ENCODE results near the gene COIL.
A peak's percentile ranks its signal among the peaks of the same experiment; 100 is the strongest.

COIL gene

GRCh38 chr17:56933868-56934267 lies 27.0 kb downstream of the COIL start:
- DNase-seq = no peak

- no peak for DNase-seq
These were observed 27.6 kb downstream of the COIL start for GRCh38 chr17:56933151-56933745.

DNA sequence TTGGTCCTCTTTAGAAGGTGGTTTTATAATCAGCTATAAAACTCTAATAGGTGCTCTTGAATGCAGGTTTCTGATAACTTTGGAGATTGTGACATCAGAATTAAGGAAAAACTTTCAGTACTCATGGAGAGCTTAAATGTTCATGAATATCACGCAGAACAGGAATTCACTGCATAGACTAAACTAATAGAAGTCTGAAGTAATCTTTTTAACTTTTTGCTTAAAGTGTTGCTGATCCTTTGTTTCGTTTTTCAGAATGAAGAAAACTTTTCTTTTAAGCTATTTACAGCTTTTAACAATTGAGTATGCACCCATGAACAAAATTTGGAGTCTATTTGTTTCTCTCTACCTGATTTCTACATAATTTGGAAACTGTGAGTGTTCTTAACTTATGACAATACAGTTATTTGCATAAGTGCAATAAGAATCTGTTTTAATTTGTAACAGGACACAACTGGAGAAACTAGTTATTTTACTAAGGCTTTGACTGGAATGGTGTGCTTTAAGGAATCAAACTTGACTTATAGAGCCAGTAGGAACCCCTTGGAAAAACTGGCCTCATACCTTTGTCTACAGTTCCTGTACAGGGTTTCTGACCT lies 30.0 kb downstream of the COIL start:
- DNase-seq = no peak

DNA sequence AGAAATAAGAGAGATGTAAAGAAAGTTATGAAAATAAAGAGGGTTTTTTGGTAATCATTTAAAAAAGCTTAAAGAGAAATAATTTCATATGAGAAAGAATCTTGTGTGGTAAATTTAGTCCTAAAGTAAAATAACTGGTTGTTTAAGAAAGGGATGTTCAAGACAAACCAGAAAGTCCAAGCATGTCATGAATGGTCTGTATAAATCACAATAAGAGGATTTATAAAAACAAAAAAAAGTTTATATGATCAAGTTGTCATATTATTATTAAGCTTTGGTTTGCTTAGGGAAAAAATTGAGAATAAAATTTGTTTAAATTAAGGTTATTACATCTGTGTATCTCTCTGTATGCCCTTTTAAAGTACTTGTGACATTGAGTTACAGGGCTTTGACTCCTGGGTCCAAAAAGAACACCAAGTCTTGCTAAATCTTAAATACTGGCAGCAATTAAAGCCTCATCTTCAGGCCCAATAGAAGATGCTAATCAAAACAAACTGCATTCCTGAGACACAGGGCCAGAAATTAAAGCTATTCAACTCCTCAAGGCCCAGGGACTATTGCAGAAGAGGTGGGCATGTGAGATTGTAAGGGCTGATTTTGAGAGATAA lies 31.4 kb downstream of the COIL start:
- DNase-seq = no peak

GRCh38 chr17:56928586-56928985 lies 32.3 kb downstream of the COIL start:
- no peak for DNase-seq

DNA sequence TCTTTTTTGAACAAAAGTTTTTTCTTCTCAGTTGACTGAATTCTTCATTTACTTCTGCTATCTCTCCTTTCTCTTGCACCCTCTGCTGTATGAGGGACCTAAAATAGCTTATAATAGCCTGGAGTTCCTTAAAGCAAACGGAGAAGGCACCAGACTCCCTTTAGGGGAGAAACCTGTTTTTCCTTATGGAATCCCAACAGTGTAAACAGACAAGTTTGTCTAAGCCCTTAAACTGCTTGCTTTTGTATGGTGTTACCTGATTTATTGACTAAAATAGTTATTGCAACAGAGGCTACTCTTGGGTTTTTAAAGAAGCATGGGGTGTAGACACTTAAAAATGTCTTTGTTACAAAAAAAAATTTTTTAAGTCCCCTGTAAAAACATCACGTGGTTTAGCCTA lies 34.1 kb downstream of the COIL start:
- DNase-seq = no peak

- DNase-seq = no peak
These were observed 34.6 kb downstream of the COIL start for GRCh38 chr17:56926270-56926669.

GRCh38 chr17:56925088-56925487 lies 35.8 kb downstream of the COIL start:
- DNase-seq = no peak

DNA sequence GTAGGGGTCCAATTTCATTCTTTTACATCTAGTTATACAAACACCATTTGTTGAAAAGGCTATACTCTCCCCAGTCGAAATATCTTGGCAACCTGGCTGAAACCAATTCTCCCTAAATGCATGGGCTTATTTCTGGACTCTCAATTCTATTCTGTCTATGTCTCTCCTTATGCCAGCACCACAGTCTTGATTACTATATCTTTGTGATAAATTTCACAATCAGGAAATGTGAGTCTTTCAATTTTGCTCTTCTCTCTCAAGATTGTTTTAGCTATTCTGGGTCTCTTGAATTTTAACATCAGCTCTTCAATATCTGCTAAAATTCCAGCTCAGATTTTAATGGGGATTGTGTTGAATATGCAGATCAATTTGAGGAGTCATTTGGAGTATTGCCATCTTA lies 41.1 kb downstream of the COIL start:
- DNase-seq = no peak

DNA sequence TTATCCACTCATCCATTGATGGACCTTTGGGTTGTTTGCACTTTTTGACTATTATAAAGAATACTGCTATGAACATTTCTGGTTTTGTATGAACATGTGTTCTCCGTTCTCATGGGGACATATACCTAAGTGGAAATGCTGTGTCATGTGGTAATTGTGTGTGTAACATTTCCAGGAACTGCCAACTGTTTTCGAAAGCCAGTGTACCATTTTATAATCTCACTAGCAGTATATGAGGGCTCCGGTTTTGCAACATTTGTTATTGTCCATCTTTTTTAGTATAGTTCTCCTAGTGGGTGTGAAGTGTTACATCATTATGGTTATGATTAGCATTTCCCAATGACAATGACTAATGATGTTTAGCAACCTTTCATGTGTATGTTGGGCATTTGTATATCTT lies 41.9 kb downstream of the COIL start:
- no peak for DNase-seq

GRCh38 chr17:56917559-56918296 lies 43.1 kb downstream of the COIL start:
- no peak for DNase-seq

DNA sequence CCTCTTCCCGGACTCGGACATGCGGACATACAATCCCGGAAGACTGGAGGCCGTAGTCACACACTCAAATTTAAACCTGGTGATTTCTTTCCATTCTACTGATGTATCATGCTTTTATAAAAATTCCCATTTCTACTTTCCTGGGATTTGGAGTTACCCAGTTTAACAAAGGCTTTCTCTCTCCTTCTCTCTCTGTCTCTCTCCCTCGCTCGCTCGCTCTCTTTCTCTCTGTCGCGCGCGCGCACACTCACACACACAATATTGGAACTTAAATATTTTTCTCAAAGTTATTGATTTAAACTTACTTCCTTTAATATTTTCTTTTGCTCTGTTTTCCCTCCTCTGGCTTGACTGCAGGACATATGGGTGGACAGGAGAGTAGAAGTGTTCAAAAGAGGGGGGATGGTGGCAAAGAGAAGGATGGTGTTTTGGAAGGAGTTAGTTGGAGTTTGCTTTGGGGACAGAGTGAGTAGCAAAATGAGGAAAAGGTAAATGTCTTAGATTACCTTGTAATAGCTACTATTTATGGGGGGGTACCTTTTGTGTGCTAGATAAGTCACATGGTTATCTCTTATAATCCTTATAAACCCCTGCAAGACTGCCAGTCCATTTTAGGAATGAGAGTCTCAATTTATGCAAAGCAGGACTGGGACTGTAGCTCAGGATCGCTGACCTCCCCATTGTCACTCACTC lies 46.1 kb downstream of the COIL start:
- DNase-seq = no peak

- DNase-seq = peak; percentile 82
These were observed 46.8 kb downstream of the COIL start, which contains the start of gene TRIM25 for GRCh38 chr17:56913867-56914580. TRIM25 (minus strand) TSS chr17:56914049; CDS start chr17:56913988, 61 bp downstream.

DNA sequence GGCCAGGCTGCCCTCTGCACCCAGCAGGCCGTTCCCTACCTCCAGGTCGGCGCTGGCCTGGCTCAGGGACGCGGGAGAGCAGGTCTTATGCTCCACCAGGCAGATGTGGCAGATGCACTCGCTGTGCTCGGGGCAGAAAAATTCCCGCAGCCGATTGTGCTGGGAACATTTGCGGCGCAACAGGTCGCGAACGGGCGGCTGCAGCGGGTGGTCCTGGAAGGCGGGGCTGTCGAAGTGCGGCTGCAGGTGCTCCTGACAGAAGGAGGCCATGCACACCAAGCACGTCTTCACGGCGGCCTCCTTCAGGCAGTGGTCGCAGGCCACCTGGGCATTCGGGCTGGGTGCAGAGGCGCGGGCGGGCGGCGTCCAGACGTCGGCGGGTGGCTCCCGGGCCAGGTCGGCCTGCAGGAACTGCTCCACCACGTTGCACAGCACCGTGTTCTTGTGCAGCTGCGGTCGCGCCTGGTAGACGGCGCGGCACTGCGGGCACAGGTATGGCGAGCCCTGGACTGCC lies 47.4 kb downstream of the COIL start:
- DNase-seq = no peak

GRCh38 chr17:56913000-56913311 lies 47.9 kb downstream of the COIL start:
- DNase-seq = no peak

- DNase-seq = no peak
These were observed 48.5 kb downstream of the COIL start for GRCh38 chr17:56912105-56912999.

DNA sequence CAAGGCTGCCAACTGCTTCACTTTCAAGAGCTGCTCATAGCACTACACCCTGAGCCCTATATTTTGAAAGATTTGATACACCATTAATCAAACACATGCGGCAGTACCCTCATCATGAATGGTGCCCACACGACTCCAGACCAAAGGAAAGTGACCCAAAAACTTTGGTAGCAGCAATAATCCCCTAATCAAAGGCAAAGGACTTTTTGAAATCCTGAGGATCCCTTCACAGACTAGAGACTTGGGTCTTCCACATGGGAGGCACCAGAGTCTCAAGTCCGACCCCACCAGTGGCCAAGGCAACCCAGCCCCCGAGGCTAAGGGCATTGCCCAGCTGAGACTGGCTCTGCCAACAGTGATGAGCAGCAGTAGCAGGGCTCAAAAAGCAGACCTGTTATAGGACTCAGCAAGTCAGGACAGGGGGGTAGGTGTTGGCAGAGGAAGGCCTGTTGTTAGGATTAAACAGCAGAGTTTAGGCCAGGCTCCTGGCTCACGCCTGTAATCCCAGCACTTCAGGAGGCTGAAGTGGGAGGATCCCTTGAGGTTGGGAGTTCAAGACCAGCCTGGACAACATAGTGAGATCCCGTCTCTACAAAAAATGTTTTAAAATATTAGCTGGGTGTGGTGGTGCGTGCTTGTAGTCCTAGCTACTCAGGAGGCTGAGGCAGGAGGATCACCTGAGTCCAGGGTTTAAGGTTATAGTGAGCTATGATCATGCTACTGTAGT lies 50.2 kb downstream of the COIL start:
- no peak for DNase-seq

DNA sequence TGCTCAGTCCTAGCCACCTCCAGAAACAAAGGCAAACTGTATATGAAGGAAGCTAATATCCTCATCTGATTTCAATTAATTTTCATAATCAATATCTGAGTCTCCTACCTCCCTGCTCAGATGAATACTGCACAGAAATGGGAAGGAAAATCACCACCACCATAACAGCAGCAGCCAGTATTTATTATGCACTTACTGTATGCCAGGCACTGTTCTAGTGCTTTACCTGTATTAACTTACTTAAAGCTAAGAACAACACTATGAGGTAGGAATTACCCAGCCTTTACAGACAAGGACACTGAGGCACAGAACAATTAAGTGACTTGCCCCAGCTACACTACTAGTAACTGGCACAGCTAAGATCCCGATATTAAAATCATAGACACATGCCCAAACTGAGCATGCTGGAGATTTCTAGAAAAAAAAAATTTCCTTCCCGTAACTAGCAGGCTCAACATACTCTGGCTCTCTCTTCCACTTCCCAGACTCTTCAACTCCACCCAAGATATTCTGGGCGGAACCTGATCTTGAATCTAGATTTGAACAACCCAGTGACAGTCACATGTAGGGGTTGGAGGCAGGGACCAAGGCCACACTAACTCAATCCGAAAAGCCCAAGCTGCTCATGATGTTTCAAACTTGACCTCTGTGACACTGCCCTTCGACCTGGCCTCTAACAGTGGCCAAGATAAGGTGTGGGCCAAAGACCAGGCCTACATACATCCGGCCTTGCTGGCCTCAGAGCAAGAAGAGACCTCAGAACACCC lies 50.9 kb downstream of the COIL start:
- DNase-seq = no peak

GRCh38 chr17:56908001-56908542 lies 52.8 kb downstream of the COIL start:
- DNase-seq = peak; percentile 17

DNA sequence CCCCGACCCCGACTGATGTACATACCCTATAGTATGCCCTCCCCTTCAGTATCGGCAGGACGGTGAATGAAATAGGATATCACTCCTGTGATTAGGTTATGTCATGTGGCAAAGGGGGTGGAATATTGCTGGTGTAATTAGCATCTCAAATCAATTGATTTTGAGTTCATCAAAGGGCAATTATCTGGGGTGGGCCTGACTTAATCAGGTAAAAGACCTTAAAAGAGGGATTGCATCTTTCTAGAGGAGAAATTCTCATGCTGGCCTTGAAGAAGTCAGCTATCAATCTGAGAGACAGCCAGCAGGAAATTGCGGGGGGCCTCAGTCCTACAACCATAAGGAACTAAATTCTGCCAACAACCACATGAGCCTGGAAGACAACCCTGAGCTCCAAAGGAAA lies 57.3 kb downstream of the COIL start:
- no peak for DNase-seq

Measured in activated gamma-delta T cell treated with Interleukin-2 at 50 U/mL for 16 hours (primary cell).